Glutamatergic neuron (in vitro differentiated cells): ENCODE data around the gene ZWINT. TPM values are rescaled to one million over a fixed set of nuclear protein-coding genes. Genes with fewer than 3 reads are reported as not detected.

ENCODE experiments used
- DNase-seq: peaks from one replicate; pipeline ENCODE4 v3.0.0; 2022
- H3K27ac Mint-ChIP-seq: one replicate; pipeline ENCODE4 v1.8.0; 2020; ENCODE audit warnings: mild to moderate bottlenecking, mixed read lengths, inconsistent platforms; ENCODE audit not compliant: unreplicated experiment
- H3K27me3 Mint-ChIP-seq: one replicate; pipeline ENCODE4 v1.8.0; 2020; ENCODE audit warnings: mild to moderate bottlenecking, moderate library complexity, mixed read lengths, inconsistent platforms; ENCODE audit not compliant: unreplicated experiment
- H3K36me3 Mint-ChIP-seq: one replicate; pipeline ENCODE4 v1.8.0; 2020; ENCODE audit warnings: mild to moderate bottlenecking, mixed read lengths, inconsistent platforms; ENCODE audit not compliant: unreplicated experiment
- H3K4me1 Mint-ChIP-seq: one replicate; pipeline ENCODE4 v1.8.0; 2020; ENCODE audit warnings: mild to moderate bottlenecking, low read depth, mixed read lengths, inconsistent platforms; ENCODE audit not compliant: unreplicated experiment
- H3K4me3 Mint-ChIP-seq: one replicate; pipeline ENCODE4 v1.8.0; 2020; ENCODE audit warnings: mild to moderate bottlenecking, mixed read lengths, inconsistent platforms; ENCODE audit not compliant: unreplicated experiment
- H3K9me3 Mint-ChIP-seq: one replicate; pipeline ENCODE4 v1.8.0; 2020; ENCODE audit warnings: mild to moderate bottlenecking, moderate library complexity, mixed read lengths, inconsistent platforms; ENCODE audit not compliant: unreplicated experiment
- CTCF ChIP-seq: fragments of 200-600 bp; sonication (generic); IDR thresholded peaks from one replicate; pipeline ENCODE4 v1.5.0; 2021; ENCODE audit not compliant: partially characterized antibody, unreplicated experiment
- total RNA-seq: library from RNA; stranded (reverse); fragmentation: NEBNext Ultra II Directional; extraction: Animal tissue kit (Norgen Biotek cat#: 25700); gene quantifications from one replicate; pipeline ENCODE4 v1.2.1, GENCODE V29; 2021; ENCODE audit not compliant: unreplicated experiment

ZWINT gene
- total RNA-seq, 1 donor from 2014 or later, result 11.6 TPM

- no peaks in the 10 kb centered on the region for H3K36me3 Mint-ChIP-seq
- no peak for DNase-seq
- no peaks in the 10 kb centered on the region for H3K9me3 Mint-ChIP-seq
- no peak for TF ChIP-seq CTCF
- peaks cover 5% of the 10 kb centered on the region for H3K27me3 Mint-ChIP-seq
- no peak overlapping the region for H3K4me3 Mint-ChIP-seq
- peaks cover 2% of the 10 kb centered on the region for H3K4me1 Mint-ChIP-seq
- H3K27ac Mint-ChIP-seq, result no peak overlapping the region
These were observed 4.0 kb downstream of the ZWINT start for GRCh38 chr10:56357018-56357417.

GRCh38 chr10:56351909-56352630, 9.0 kb downstream of the ZWINT start:
- Mint-ChIP-seq H3K36me3 (no peaks in the 10 kb centered on the region), H3K4me3 (no peak overlapping the region), H3K9me3 (no peaks in the 10 kb centered on the region), H3K27me3 (no peaks in the 10 kb centered on the region), H3K27ac (no peak overlapping the region), H3K4me1 (no peaks in the 10 kb centered on the region)
- no peak for DNase-seq
- no peak for TF ChIP-seq CTCF

- Mint-ChIP-seq H3K36me3 (no peaks in the 10 kb centered on the region), H3K27me3 (no peaks in the 10 kb centered on the region), H3K9me3 (no peaks in the 10 kb centered on the region), H3K27ac (no peak overlapping the region), H3K4me3 (no peak overlapping the region), H3K4me1 (no peaks in the 10 kb centered on the region)
- TF ChIP-seq CTCF, result no peak
- DNase-seq, result no peak
These were observed 11.4 kb downstream of the ZWINT start for GRCh38 chr10:56349611-56350010.

- H3K27ac Mint-ChIP-seq, result no peak overlapping the region
- no peaks in the 10 kb centered on the region for H3K9me3 Mint-ChIP-seq
- no peaks in the 10 kb centered on the region for H3K27me3 Mint-ChIP-seq
- H3K36me3 Mint-ChIP-seq, result no peaks in the 10 kb centered on the region
- no peak for TF ChIP-seq CTCF
- DNase-seq, result no peak
- no peaks in the 10 kb centered on the region for H3K4me1 Mint-ChIP-seq
- no peak overlapping the region for H3K4me3 Mint-ChIP-seq
These were observed 13.0 kb downstream of the ZWINT start for GRCh38 chr10:56348101-56348500.

GRCh38 chr10:56346845-56347415, 14.1 kb downstream of the ZWINT start:
- H3K27me3 Mint-ChIP-seq, result no peaks in the 10 kb centered on the region
- H3K27ac Mint-ChIP-seq, result no peak overlapping the region
- no peak overlapping the region for H3K4me3 Mint-ChIP-seq
- DNase-seq, result no peak
- H3K36me3 Mint-ChIP-seq, result no peaks in the 10 kb centered on the region
- H3K9me3 Mint-ChIP-seq, result no peaks in the 10 kb centered on the region
- TF ChIP-seq CTCF, result no peak
- H3K4me1 Mint-ChIP-seq, result no peaks in the 10 kb centered on the region
